BE2C (cell line): ENCODE data around the gene ABHD14A.

Experiments used
- DNase-seq: peaks from one replicate; pipeline ENCODE4 v3.0.0-alpha.2; 2020
- H3K27me3 ChIP-seq: fragments of 250-450 bp; sonication (Bioruptor Pico); 2 replicates; pipeline ENCODE4 v1.5.1; 2020; ENCODE audit warnings: mild to moderate bottlenecking
- H3K36me3 ChIP-seq: fragments of 250-450 bp; sonication (Bioruptor Pico); 2 replicates; pipeline ENCODE4 v1.5.1; 2020; ENCODE audit warnings: mild to moderate bottlenecking
- H3K4me1 ChIP-seq: fragments of 250-450 bp; sonication (Bioruptor Pico); 2 replicates; pipeline ENCODE4 v1.5.1; 2020
- H3K4me3 ChIP-seq: 2 replicates; pipeline ENCODE4 v1.5.1; 2011; ENCODE audit warnings: low read depth, low read length
- H3K9me3 ChIP-seq: fragments of 250-450 bp; sonication (Bioruptor Pico); 2 replicates; pipeline ENCODE4 v1.5.1; 2020
- CTCF ChIP-seq: IDR thresholded peaks from 2 replicates; pipeline ENCODE4 v1.5.1; 2012; ENCODE audit warnings: mild to moderate bottlenecking, low read depth, low read length

Gene ABHD14A

GRCh38 chr3:51949121-51949520, 25.7 kb upstream of the ABHD14A start:
- TF ChIP-seq CTCF, result no peak
- Histone ChIP-seq H3K9me3 (no peaks in the 10 kb centered on the region), H3K4me1 (no peaks in the 10 kb centered on the region), H3K4me3 (no peak overlapping the region), H3K27me3 (no peaks in the 10 kb centered on the region), H3K36me3 (no peaks in the 10 kb centered on the region)
- no peak for DNase-seq

GRCh38 chr3:51950899-51951298, 24.0 kb upstream of the ABHD14A start:
- H3K4me1 ChIP-seq, result no peaks in the 10 kb centered on the region
- DNase-seq, result no peak
- H3K36me3 ChIP-seq, result no peaks in the 10 kb centered on the region
- no peak for TF ChIP-seq CTCF
- H3K4me3 ChIP-seq, result no peak overlapping the region
- no peaks in the 10 kb centered on the region for H3K9me3 ChIP-seq
- no peaks in the 10 kb centered on the region for H3K27me3 ChIP-seq

GRCh38 chr3:51953445-51953844, 21.4 kb upstream of the ABHD14A start:
- Histone ChIP-seq H3K27me3 (no peaks in the 10 kb centered on the region), H3K4me1 (no peaks in the 10 kb centered on the region), H3K9me3 (no peaks in the 10 kb centered on the region), H3K36me3 (no peaks in the 10 kb centered on the region), H3K4me3 (no peak overlapping the region)
- no peak for TF ChIP-seq CTCF
- DNase-seq, result no peak

- H3K4me1 ChIP-seq, result no peaks in the 10 kb centered on the region
- no peaks in the 10 kb centered on the region for H3K9me3 ChIP-seq
- H3K36me3 ChIP-seq, result no peaks in the 10 kb centered on the region
- no peak for DNase-seq
- no peaks in the 10 kb centered on the region for H3K27me3 ChIP-seq
- no peak overlapping the region for H3K4me3 ChIP-seq
- TF ChIP-seq CTCF, result no peak
These were observed 20.8 kb upstream of the ABHD14A start for GRCh38 chr3:51954105-51954504.

- Histone ChIP-seq H3K9me3 (no peaks in the 10 kb centered on the region), H3K4me3 (no peak overlapping the region), H3K36me3 (no peaks in the 10 kb centered on the region), H3K4me1 (no peaks in the 10 kb centered on the region), H3K27me3 (no peaks in the 10 kb centered on the region)
- DNase-seq, result no peak
- TF ChIP-seq CTCF, result no peak
These were observed 20.2 kb upstream of the ABHD14A start for GRCh38 chr3:51954713-51955112.

GRCh38 chr3:51955175-51955892, 19.5 kb upstream of the ABHD14A start, which contains the start of gene GPR62:
Gene GPR62 (plus strand): TSS chr3:51955381. CDS start chr3:51955653, 272 bp downstream.
- H3K4me3 ChIP-seq, result no peak within 1 kb of the TSS
- H3K4me1 ChIP-seq, result no peaks in the 10 kb centered on the region
- DNase-seq, result no peak
- H3K36me3 ChIP-seq, result no peaks in the 10 kb centered on the region
- H3K9me3 ChIP-seq, result no peaks in the 10 kb centered on the region
- no peak for TF ChIP-seq CTCF
- no peaks in the 10 kb centered on the region for H3K27me3 ChIP-seq
